ENCODE measurements around the gene NOS1AP.

- no peak for TF ChIP-seq YY1 (IDR thresholded peaks at IDR 0.05; ENCODE audit: insufficient read depth, insufficient read length)
- no peak for TF ChIP-seq ZNF274 (IDR thresholded peaks at IDR 0.05; ENCODE audit: low read depth, low read length)
- no peak for TF ChIP-seq SUZ12 (IDR thresholded peaks at IDR 0.05; ENCODE audit: extremely low read depth, insufficient read depth, insufficient read length)
These were observed 68.6 kb downstream of the NOS1AP start for GRCh38 chr1:162138112-162138511.
